Neural crest cell (in vitro differentiated cells): Measurements from ENCODE around the gene OR10A3. TPM values are rescaled to one million over a fixed set of nuclear protein-coding genes. Genes with fewer than 3 reads are reported as not detected.

Experiments
- DNase-seq: peaks from one replicate; pipeline ENCODE4 v3.0.0; 2021; ENCODE audit warnings: low read depth, mixed read lengths, low spot score
- H3K27ac Mint-ChIP-seq: one replicate; pipeline ENCODE4 v1.8.0; 2021; ENCODE audit warnings: mild to moderate bottlenecking, mixed read lengths; ENCODE audit not compliant: unreplicated experiment
- H3K27me3 Mint-ChIP-seq: 2 replicates; pipeline ENCODE4 v1.8.0; 2021; ENCODE audit warnings: low read depth, mild to moderate bottlenecking, mixed read lengths
- H3K36me3 Mint-ChIP-seq: 2 replicates; pipeline ENCODE4 v1.8.0; 2021; ENCODE audit warnings: low read depth, mild to moderate bottlenecking, mixed read lengths
- H3K4me1 Mint-ChIP-seq: 2 replicates; pipeline ENCODE4 v1.8.0; 2021; ENCODE audit warnings: mixed read lengths
- H3K4me3 Mint-ChIP-seq: one replicate; pipeline ENCODE4 v1.8.0; 2021; ENCODE audit warnings: mild to moderate bottlenecking, mixed read lengths
- H3K9me3 Mint-ChIP-seq: 2 replicates; pipeline ENCODE4 v1.8.0; 2021; ENCODE audit warnings: mixed read lengths
- CTCF ChIP-seq: fragments of 200-600 bp; sonication (generic); conservative IDR thresholded peaks from 2 replicates; pipeline ENCODE4 v1.5.0; 2021; ENCODE audit warnings: antibody characterized with exemption, mild to moderate bottlenecking
- total RNA-seq: library from RNA; stranded (reverse); gene quantifications from 2 replicates; pipeline ENCODE4 v1.2.1, GENCODE V29; 2021

OR10A3 gene
- total RNA-seq, 1 donor from 2014 or later = not detected

GRCh38 chr11:7964873-7965272 lies 23.4 kb upstream of the OR10A3 start:
- peaks cover 16% of the 10 kb centered on the region for H3K27me3 Mint-ChIP-seq
- no peaks in the 10 kb centered on the region for H3K36me3 Mint-ChIP-seq
- H3K4me1 Mint-ChIP-seq = no peaks in the 10 kb centered on the region
- no peak overlapping the region for H3K27ac Mint-ChIP-seq
- H3K4me3 Mint-ChIP-seq = no peak overlapping the region
- TF ChIP-seq CTCF = no peak
- H3K9me3 Mint-ChIP-seq = peaks cover 2% of the 10 kb centered on the region
- DNase-seq = no peak

GRCh38 chr11:7964261-7964660 lies 22.8 kb upstream of the OR10A3 start:
- no peak for DNase-seq
- TF ChIP-seq CTCF = no peak
- peaks cover 19% of the 10 kb centered on the region for H3K27me3 Mint-ChIP-seq
- no peak overlapping the region for H3K27ac Mint-ChIP-seq
- no peak overlapping the region for H3K4me3 Mint-ChIP-seq
- H3K9me3 Mint-ChIP-seq = peaks cover 2% of the 10 kb centered on the region
- no peaks in the 10 kb centered on the region for H3K36me3 Mint-ChIP-seq
- H3K4me1 Mint-ChIP-seq = no peaks in the 10 kb centered on the region

GRCh38 chr11:7955191-7955590 lies 13.7 kb upstream of the OR10A3 start:
- peaks cover 10% of the 10 kb centered on the region for H3K27me3 Mint-ChIP-seq
- no peak for DNase-seq
- H3K27ac Mint-ChIP-seq = no peak overlapping the region
- H3K9me3 Mint-ChIP-seq = peaks cover 3% of the 10 kb centered on the region
- H3K36me3 Mint-ChIP-seq = no peaks in the 10 kb centered on the region
- H3K4me3 Mint-ChIP-seq = no peak overlapping the region
- no peaks in the 10 kb centered on the region for H3K4me1 Mint-ChIP-seq
- no peak for TF ChIP-seq CTCF

GRCh38 chr11:7949934-7950333 lies 8.4 kb upstream of the OR10A3 start:
- Mint-ChIP-seq H3K27ac (no peak overlapping the region), H3K9me3 (no peaks in the 10 kb centered on the region), H3K4me3 (no peak overlapping the region), H3K4me1 (no peaks in the 10 kb centered on the region), H3K36me3 (no peaks in the 10 kb centered on the region), H3K27me3 (peaks cover 34% of the 10 kb centered on the region)
- no peak for TF ChIP-seq CTCF
- DNase-seq = no peak

- DNase-seq = no peak
- Mint-ChIP-seq H3K4me3 (no peak overlapping the region), H3K9me3 (peaks cover 10% of the 10 kb centered on the region), H3K4me1 (no peaks in the 10 kb centered on the region), H3K36me3 (no peaks in the 10 kb centered on the region), H3K27ac (no peak overlapping the region), H3K27me3 (peaks cover 50% of the 10 kb centered on the region)
- TF ChIP-seq CTCF = no peak
Measured at GRCh38 chr11:7944123-7944522, 2.6 kb upstream of the OR10A3 start.

GRCh38 chr11:7941146-7941545 lies 362 bp downstream of the OR10A3 start:
- H3K4me1 Mint-ChIP-seq = no peaks in the 10 kb centered on the region
- no peaks in the 10 kb centered on the region for H3K36me3 Mint-ChIP-seq
- no peak overlapping the region for H3K4me3 Mint-ChIP-seq
- DNase-seq = no peak
- H3K27ac Mint-ChIP-seq = no peak overlapping the region
- H3K27me3 Mint-ChIP-seq = peaks cover 44% of the 10 kb centered on the region
- H3K9me3 Mint-ChIP-seq = peaks cover 12% of the 10 kb centered on the region
- no peak for TF ChIP-seq CTCF
